Measurements from ENCODE around the gene LCT.
"Not testable (repeated sequence)": the region's sequence is repeated elsewhere in the genome, so short reads cannot be mapped to it uniquely, and the experiment has no call there.

LCT gene

DNA sequence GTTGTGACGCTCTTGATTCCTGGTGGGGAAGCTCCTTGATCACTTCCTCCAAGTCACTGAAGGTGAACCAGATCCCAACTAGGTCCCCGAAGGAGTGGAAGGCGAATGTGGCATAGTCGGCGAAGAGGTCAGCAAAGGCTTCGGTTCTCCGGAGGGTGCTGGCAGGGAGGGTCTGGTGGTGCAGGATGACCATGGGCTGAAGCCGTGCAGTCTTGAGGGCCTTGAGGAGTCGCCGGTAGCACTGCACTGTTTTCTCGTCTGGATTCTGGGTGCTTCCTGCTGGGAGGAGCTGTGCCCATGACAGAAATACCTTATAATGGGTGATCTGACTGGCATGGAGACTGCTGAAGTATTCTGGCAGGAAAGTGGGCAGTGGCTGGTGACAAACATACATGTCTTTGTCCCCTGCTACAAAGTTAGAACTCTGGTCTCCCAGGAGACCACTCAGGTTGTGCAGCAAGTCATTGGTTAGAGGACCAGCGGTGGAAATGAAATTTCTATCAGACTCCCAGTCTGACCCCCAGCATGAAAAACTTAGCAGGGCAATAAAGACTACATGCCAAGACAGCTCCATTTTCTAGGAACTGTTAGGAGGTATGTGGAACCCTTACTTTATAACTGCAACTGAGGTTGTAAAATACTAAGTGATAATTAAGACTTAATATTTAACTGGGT lies at the start of gene LCT:
LCT (minus strand) TSS at position 589 of the 675 bp plus-strand sequence; CDS start at position 574, 15 bp downstream.
- no peak for DNase-seq (ENCODE audit: low read depth)

GRCh38 chr2:135885709-135886108 lies 48.7 kb upstream of the LCT start:
- no peak for DNase-seq (ENCODE audit: low read depth)

DNA sequence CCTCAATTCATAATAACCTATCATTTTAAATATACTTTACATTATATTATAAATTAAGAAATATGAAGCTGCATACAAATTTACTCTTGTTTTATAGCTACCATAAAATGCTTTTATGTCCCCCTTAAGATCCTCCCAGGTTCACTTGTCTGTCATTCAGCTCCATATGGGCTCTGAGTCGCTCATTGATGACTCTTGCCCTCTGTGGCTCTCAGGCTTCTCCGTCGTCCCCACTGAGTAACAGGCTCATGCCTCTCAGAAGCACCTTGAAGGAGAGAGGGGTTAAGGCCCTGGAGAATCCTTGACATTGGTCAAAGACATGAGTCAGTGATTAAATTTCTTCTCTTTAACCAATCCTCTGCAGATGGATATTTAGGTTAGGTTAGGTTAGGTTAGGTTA lies 45.4 kb upstream of the LCT start:
- no peak for DNase-seq (ENCODE audit: low read depth)

DNA sequence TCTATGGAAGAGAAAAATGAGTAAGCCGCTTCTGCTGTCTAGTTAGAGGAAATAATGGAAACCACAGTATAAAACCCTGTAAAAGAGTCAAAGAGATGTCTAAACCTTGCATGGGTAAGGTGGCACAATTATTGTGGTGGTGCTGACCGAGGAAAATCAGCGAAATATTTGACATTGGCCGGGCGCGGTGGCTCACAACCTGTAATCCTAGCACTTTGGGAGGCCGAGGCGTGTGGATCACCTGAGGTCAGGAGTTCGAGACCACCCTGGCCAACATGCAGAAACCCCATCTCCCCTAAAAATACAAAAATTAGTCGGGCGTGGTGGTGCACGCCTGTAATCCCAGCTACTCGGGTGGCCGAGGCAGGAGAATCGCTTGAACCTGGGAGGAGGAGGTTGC lies 39.8 kb upstream of the LCT start:
- not testable (repeated sequence) for DNase-seq (ENCODE audit: low read depth)

GRCh38 chr2:135876066-135876711 lies 39.2 kb upstream of the LCT start, which contains the start of gene MCM6:
MCM6 (minus strand) TSS chr2:135876443; CDS start chr2:135876365, 78 bp downstream.
- DNase-seq (ENCODE audit: low read depth): peak; percentile 94

- DNase-seq (ENCODE audit: low read depth): peak; percentile 16
Measured at GRCh38 chr2:135875491-135876065, 38.6 kb upstream of the LCT start.

DNA sequence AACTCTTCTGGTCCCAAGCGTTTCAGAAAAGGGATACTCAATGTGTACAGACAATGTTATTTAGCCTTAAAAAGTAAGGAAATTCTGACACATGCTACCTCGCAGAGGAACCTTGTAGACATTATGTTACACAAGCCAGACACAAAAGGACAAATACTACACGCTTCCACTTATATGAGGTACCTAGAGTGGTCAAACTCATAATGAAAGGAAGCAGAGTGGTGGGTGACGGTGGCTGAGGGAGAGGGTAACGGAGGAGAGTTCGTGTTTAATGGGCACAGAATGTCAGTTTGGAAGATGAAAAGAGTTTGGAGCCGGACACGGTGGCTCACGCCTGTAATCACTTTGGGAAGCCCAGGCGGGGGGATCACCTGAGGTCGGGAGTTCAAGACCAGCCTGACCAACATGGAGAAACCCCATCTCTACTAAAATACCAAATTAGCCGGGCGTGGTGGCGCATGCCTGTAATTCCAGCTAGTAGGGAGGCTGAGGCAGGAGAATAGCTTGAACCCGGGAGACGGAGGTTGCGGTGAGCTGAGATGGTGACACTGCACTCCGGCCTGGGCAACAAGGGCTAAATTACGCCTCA lies 37.9 kb upstream of the LCT start:
- no peak for DNase-seq (ENCODE audit: low read depth)

GRCh38 chr2:135870571-135870970 lies 33.6 kb upstream of the LCT start:
- no peak for DNase-seq (ENCODE audit: low read depth)

- DNase-seq (ENCODE audit: low read depth): no peak
Measured at GRCh38 chr2:135863233-135863632, 26.2 kb upstream of the LCT start.

DNA sequence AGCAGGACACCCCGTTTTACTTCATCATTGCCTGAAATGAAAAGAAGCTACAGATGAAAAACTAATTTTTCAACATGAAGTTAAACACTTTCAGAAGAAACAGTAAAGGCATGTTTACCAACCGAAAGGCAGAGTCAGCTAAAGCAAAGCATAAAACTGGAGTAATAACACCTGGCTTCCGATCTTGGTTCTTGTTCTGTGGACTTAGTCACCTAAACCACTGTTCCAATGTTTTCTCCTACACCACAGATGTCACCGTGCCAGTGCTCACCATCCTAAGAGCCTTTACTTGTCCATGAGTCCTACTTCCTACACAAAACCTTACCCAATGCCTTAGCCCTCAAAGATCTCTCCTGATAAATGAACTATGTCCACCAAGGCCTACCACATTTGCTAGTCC lies 25.7 kb upstream of the LCT start:
- DNase-seq (ENCODE audit: low read depth): no peak

GRCh38 chr2:135853401-135853800 lies 16.4 kb upstream of the LCT start:
- no peak for DNase-seq (ENCODE audit: low read depth)

- DNase-seq (ENCODE audit: low read depth): no peak
Measured at GRCh38 chr2:135851858-135852257, 14.9 kb upstream of the LCT start.

- DNase-seq (ENCODE audit: low read depth): no peak
Measured at GRCh38 chr2:135850892-135851668, 14.1 kb upstream of the LCT start.

DNA sequence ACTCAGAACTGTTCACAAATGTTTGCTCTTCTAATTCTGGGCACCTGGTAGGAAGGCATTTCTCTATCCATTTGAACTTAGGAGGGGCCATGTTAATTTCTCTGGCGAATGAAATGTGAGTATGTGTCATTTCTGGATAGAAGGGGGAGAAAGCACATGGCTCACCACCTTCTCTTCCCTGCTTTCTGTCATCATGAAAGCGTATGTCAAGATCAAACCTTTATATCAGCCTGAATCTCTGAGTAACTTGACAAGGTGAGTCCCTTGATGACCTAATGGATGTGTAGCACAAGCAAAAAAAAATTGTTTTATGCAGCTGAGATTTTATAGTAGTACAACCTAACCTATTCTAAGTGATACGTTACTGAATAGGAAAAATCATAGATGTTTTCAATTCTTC lies 12.1 kb upstream of the LCT start:
- no peak for DNase-seq (ENCODE audit: low read depth)

- DNase-seq (ENCODE audit: low read depth): no peak
Measured at GRCh38 chr2:135845997-135846396, 9.0 kb upstream of the LCT start.

DNA sequence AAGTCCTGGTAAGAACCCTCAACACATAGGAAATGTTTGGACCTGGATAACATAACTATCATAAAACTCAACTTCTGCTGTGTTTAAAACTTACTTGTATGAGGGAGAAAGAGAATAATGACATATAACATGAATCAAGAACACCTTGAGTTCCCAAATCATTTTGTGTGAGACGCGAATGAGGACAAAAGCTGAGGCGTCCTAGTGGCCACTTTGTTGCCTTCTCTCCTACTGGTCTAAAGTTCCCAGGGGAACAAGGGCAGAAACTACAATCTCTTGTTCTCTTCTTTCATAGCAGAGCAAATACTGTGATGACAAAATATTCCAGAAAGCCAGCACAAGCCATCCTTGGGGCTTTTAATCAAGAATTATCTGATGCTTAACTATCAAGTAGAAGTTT lies 8.3 kb upstream of the LCT start:
- no peak for DNase-seq (ENCODE audit: low read depth)

GRCh38 chr2:135844301-135844895 lies 7.4 kb upstream of the LCT start:
- DNase-seq (ENCODE audit: low read depth): no peak

GRCh38 chr2:135843671-135844070 lies 6.7 kb upstream of the LCT start:
- DNase-seq (ENCODE audit: low read depth): no peak

DNA sequence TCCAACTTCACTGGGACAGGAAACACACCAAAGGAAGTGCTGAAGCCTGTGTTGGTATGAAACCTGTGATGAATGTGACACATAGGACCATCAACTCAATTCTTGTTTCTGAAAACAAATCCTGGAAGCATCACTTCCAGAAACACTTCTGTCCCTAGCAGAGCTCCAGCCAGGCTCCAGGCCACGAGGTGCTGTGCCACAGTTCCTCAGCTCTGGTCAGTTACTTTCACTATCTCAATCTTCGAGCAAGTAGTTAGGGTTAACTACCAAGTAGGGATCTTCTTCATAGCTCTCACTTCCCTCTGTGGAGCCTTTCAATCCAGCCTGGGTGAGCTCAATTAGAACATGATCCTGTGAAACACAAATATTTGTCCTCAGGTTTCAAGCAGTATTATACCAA lies 3.6 kb upstream of the LCT start:
- no peak for DNase-seq (ENCODE audit: low read depth)

DNA sequence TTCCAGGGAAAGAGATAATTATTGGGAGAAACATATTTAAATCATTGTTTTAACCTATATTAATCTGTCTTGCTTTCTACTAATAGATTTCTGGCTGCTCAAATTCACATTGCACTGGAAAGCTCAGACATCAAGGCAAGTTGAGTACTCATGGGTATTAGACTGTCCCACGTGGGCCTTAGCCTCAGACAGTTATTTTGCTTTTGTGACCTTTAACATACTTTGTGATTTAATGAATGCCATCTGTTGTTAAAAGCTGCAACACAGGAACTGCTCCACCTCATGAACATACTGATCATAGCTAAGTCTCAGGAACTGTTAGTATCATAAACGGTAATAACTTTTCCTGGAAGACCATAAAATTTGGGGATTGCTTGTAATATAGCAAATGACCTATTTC lies 2.7 kb upstream of the LCT start:
- peak; percentile 34 for DNase-seq (ENCODE audit: low read depth)

- no peak for DNase-seq (ENCODE audit: low read depth)
Measured at GRCh38 chr2:135838502-135838901, 1.5 kb upstream of the LCT start.

GRCh38 chr2:135832891-135833290 lies 4.1 kb downstream of the LCT start:
- DNase-seq (ENCODE audit: low read depth): no peak

Measured in HS-5 (cell line).